Measurements from ENCODE around the gene DNAH6.

The DNAH6 gene

GRCh38 chr2:84527137-84528129 is 11.1 kb downstream of the DNAH6 start:
- no peak for TF ChIP-seq CTCF (IDR thresholded peaks at IDR 0.05; ENCODE audit: low read depth, low read length)
- in situ Hi-C loops (cut with HindIII; ENCODE audit: low sequenced_read_pairs): no loop called here
- DNase-seq (ENCODE audit: low read depth, low spot score): no peak
- H3K4me3 ChIP-seq (ENCODE audit: low read depth, low read length): no peak overlapping the region

GRCh38 chr2:84532291-84532690 is 16.0 kb downstream of the DNAH6 start:
- TF ChIP-seq CTCF (IDR thresholded peaks at IDR 0.05; ENCODE audit: low read depth, low read length): no peak
- DNase-seq (ENCODE audit: low read depth, low spot score): no peak
- in situ Hi-C loops (cut with HindIII; ENCODE audit: low sequenced_read_pairs): no loop called here
- no peak overlapping the region for H3K4me3 ChIP-seq (ENCODE audit: low read depth, low read length)

GRCh38 chr2:84534225-84534624 is 17.9 kb downstream of the DNAH6 start:
- no peak overlapping the region for H3K4me3 ChIP-seq (ENCODE audit: low read depth, low read length)
- no peak for DNase-seq (ENCODE audit: low read depth, low spot score)
- no peak for TF ChIP-seq CTCF (IDR thresholded peaks at IDR 0.05; ENCODE audit: low read depth, low read length)
- in situ Hi-C loops (cut with HindIII; ENCODE audit: low sequenced_read_pairs): no loop called here

GRCh38 chr2:84537251-84537650 is 21.0 kb downstream of the DNAH6 start:
- no peak for TF ChIP-seq CTCF (IDR thresholded peaks at IDR 0.05; ENCODE audit: low read depth, low read length)
- DNase-seq (ENCODE audit: low read depth, low spot score): no peak
- in situ Hi-C loops (cut with HindIII; ENCODE audit: low sequenced_read_pairs): no loop called here
- no peak overlapping the region for H3K4me3 ChIP-seq (ENCODE audit: low read depth, low read length)

GRCh38 chr2:84539729-84540128 is 23.4 kb downstream of the DNAH6 start:
- in situ Hi-C loops (cut with HindIII; ENCODE audit: low sequenced_read_pairs): no loop called here
- no peak for DNase-seq (ENCODE audit: low read depth, low spot score)
- no peak for TF ChIP-seq CTCF (IDR thresholded peaks at IDR 0.05; ENCODE audit: low read depth, low read length)
- H3K4me3 ChIP-seq (ENCODE audit: low read depth, low read length): no peak overlapping the region

- in situ Hi-C loops (cut with HindIII; ENCODE audit: low sequenced_read_pairs): no loop called here
- H3K4me3 ChIP-seq (ENCODE audit: low read depth, low read length): no peak overlapping the region
- DNase-seq (ENCODE audit: low read depth, low spot score): no peak
- no peak for TF ChIP-seq CTCF (IDR thresholded peaks at IDR 0.05; ENCODE audit: low read depth, low read length)
Observed at GRCh38 chr2:84545005-84545404, 28.7 kb downstream of the DNAH6 start.
